Fibroblast of skin of left quadriceps (primary cell): Measurements from ENCODE around the gene KCNK3.

Experiments
- DNase-seq, 2 experiments: peaks; one replicate each; pipeline ENCODE4 v3.0.0-alpha.2; 2013; ENCODE audit warnings: low read depth in 2 of 2

KCNK3 gene

GRCh38 chr2:26666671-26667070, 25.9 kb upstream of the KCNK3 start:
- no peak for DNase-seq

GRCh38 chr2:26668041-26668440, 24.5 kb upstream of the KCNK3 start:
- no peak for DNase-seq

GRCh38 chr2:26668856-26669750, 23.4 kb upstream of the KCNK3 start:
- DNase-seq: no peak

- DNase-seq: no peak
These were observed 22.4 kb upstream of the KCNK3 start for GRCh38 chr2:26670171-26670570.

GRCh38 chr2:26670931-26671460, 21.5 kb upstream of the KCNK3 start:
- no peak for DNase-seq

GRCh38 chr2:26671691-26672090, 20.8 kb upstream of the KCNK3 start:
- no peak for DNase-seq

- no peak for DNase-seq
These were observed 20.3 kb upstream of the KCNK3 start for GRCh38 chr2:26672112-26672817.

- DNase-seq: no peak
These were observed 19.6 kb upstream of the KCNK3 start for GRCh38 chr2:26672818-26673393.

- DNase-seq: no peak
These were observed 18.3 kb upstream of the KCNK3 start for GRCh38 chr2:26674002-26674751.

GRCh38 chr2:26674771-26675170, 17.8 kb upstream of the KCNK3 start:
- DNase-seq: no peak

GRCh38 chr2:26675651-26676255, 16.8 kb upstream of the KCNK3 start:
- DNase-seq: no peak

- no peak for DNase-seq
These were observed 14.5 kb upstream of the KCNK3 start for GRCh38 chr2:26678035-26678434.

- DNase-seq: no peak
These were observed 12.7 kb upstream of the KCNK3 start for GRCh38 chr2:26679867-26680266.

- DNase-seq: no peak
These were observed 10.9 kb upstream of the KCNK3 start for GRCh38 chr2:26681656-26682055.

- no peak for DNase-seq
These were observed 10.4 kb upstream of the KCNK3 start for GRCh38 chr2:26682155-26682554.

- no peak for DNase-seq
These were observed 8.9 kb upstream of the KCNK3 start for GRCh38 chr2:26683583-26683982.

GRCh38 chr2:26685341-26685740, 7.2 kb upstream of the KCNK3 start:
- DNase-seq: no peak

GRCh38 chr2:26685989-26686839, 6.3 kb upstream of the KCNK3 start:
- no peak for DNase-seq

GRCh38 chr2:26687328-26687727, 5.2 kb upstream of the KCNK3 start:
- no peak for DNase-seq

GRCh38 chr2:26687801-26688200, 4.7 kb upstream of the KCNK3 start:
- DNase-seq: no peak
